Liver (tissue), 9 donors: ENCODE data around the gene ALG6. TPM values are rescaled to one million over a fixed set of nuclear protein-coding genes. Genes with fewer than 3 reads are reported as not detected.

Experiments
- DNase-seq: peaks from one replicate; pipeline ENCODE4 v3.0.0-alpha.2; 2017; ENCODE audit warnings: low spot score
- H3K27ac ChIP-seq, 2 donors: one replicate each; pipeline ENCODE4 v1.7.0; 2013; ENCODE audit warnings: inconsistent platforms in 2 of 2, low read length in 2 of 2, control low read depth in 1 of 2, low read depth in 1 of 2, mild to moderate bottlenecking in 1 of 2
- H3K27me3 ChIP-seq, 4 donors: one replicate each; pipeline versions ENCODE4 v1.6.1 to v1.7.0; 2013; ENCODE audit warnings: low read length in 3 of 4, inconsistent platforms in 1 of 4, mild to moderate bottlenecking in 1 of 4, moderate library complexity in 1 of 4; ENCODE audit not compliant: control insufficient read depth in 4 of 4, insufficient read depth in 4 of 4
- H3K36me3 ChIP-seq, 4 donors: one replicate each; pipeline versions ENCODE4 v1.6.1 to v1.7.0; 2013; ENCODE audit warnings: low read length in 3 of 4, mild to moderate bottlenecking in 3 of 4, low read depth in 1 of 4, moderate library complexity in 1 of 4; ENCODE audit not compliant: control insufficient read depth in 4 of 4, insufficient read depth in 3 of 4
- H3K4me1 ChIP-seq, 4 donors: one replicate each; pipeline versions ENCODE4 v1.6.1 to v1.7.0; 2013; ENCODE audit warnings: low read length in 3 of 4, mild to moderate bottlenecking in 3 of 4, moderate library complexity in 1 of 4; ENCODE audit not compliant: control insufficient read depth in 4 of 4, insufficient read depth in 4 of 4
- H3K4me3 ChIP-seq, 3 donors: one replicate each; pipeline versions ENCODE4 v1.6.1 to v1.7.0; 2013; ENCODE audit warnings: low read length in 3 of 3, control low read depth in 1 of 3, low read depth in 1 of 3, mild to moderate bottlenecking in 1 of 3
- H3K9ac ChIP-seq, 2 donors: one replicate each; pipeline ENCODE4 v1.7.0; 2013; ENCODE audit warnings: low read length in 2 of 2, mild to moderate bottlenecking in 2 of 2, moderate library complexity in 2 of 2, control low read depth in 1 of 2, low read depth in 1 of 2
- H3K9me3 ChIP-seq, 4 donors: one replicate each; pipeline versions ENCODE4 v1.6.1 to v1.7.0; 2013; ENCODE audit warnings: low read length in 3 of 4; ENCODE audit not compliant: control insufficient read depth in 4 of 4
- ATF3 ChIP-seq: IDR thresholded peaks from 2 replicates; pipeline ENCODE4 v1.6.1; 2016; ENCODE audit warnings: antibody characterized with exemption
- CTCF ChIP-seq: fragments of 150-350 bp; IDR thresholded peaks from 2 replicates; pipeline ENCODE4 v1.5.1; 2017; ENCODE audit warnings: improper control_type of control experiment, low read depth, low read length; ENCODE audit not compliant: missing input control
- EGR1 ChIP-seq, 2 donors: IDR thresholded peaks; 2 replicates each; pipeline ENCODE4 v1.6.1; 2016 to 2018; ENCODE audit warnings: antibody characterized with exemption in 2 of 2, low read depth in 2 of 2
- FOXA1 ChIP-seq: IDR thresholded peaks from 2 replicates; pipeline ENCODE4 v1.6.1; 2016; ENCODE audit warnings: antibody characterized with exemption
- FOXA2 ChIP-seq: IDR thresholded peaks from 2 replicates; pipeline ENCODE4 v1.6.1; 2016; ENCODE audit warnings: antibody characterized with exemption
- GABPA ChIP-seq, 2 donors: IDR thresholded peaks in 1 of 2; conservative IDR thresholded peaks in 1 of 2; 2 replicates each; pipeline ENCODE4 v1.6.1; 2016; ENCODE audit warnings: antibody characterized with exemption in 2 of 2, mild to moderate bottlenecking in 1 of 2, moderate library complexity in 1 of 2
- HNF4A ChIP-seq, 2 donors: conservative IDR thresholded peaks; 2 replicates each; pipeline ENCODE4 v1.6.1; 2016; ENCODE audit warnings: antibody characterized with exemption in 2 of 2, mild to moderate bottlenecking in 2 of 2
- HNF4G ChIP-seq: IDR thresholded peaks from 2 replicates; pipeline ENCODE4 v1.6.1; 2016; ENCODE audit warnings: antibody characterized with exemption
- JUND ChIP-seq, 2 donors: IDR thresholded peaks; 2 replicates each; pipeline ENCODE4 v1.6.1; 2016; ENCODE audit warnings: antibody characterized with exemption in 2 of 2
- MAX ChIP-seq: IDR thresholded peaks from 2 replicates; pipeline ENCODE4 v1.6.1; 2016; ENCODE audit warnings: antibody characterized with exemption
- NR2F2 ChIP-seq: IDR thresholded peaks from 2 replicates; pipeline ENCODE4 v1.6.1; 2016; ENCODE audit warnings: antibody characterized with exemption
- RAD21 ChIP-seq, 2 donors: IDR thresholded peaks; 2 replicates each; pipeline ENCODE4 v1.6.1; 2016; ENCODE audit warnings: antibody characterized with exemption in 2 of 2, mild to moderate bottlenecking in 2 of 2
- RXRA ChIP-seq, 2 donors: IDR thresholded peaks; 2 replicates each; pipeline ENCODE4 v1.6.1; 2017 to 2018; ENCODE audit warnings: antibody characterized with exemption in 2 of 2, mild to moderate bottlenecking in 1 of 2
- SP1 ChIP-seq: IDR thresholded peaks from 2 replicates; pipeline ENCODE4 v1.6.1; 2018; ENCODE audit warnings: antibody characterized with exemption, mild to moderate bottlenecking
- TAF1 ChIP-seq: conservative IDR thresholded peaks from 2 replicates; pipeline ENCODE4 v1.6.1; 2016; ENCODE audit warnings: antibody characterized with exemption, mild to moderate bottlenecking
- YY1 ChIP-seq: IDR thresholded peaks from 2 replicates; pipeline ENCODE4 v1.6.1; 2016; ENCODE audit warnings: antibody characterized with exemption, mild to moderate bottlenecking
- ZBTB33 ChIP-seq: IDR thresholded peaks from 2 replicates; pipeline ENCODE4 v1.6.1; 2016; ENCODE audit warnings: antibody characterized with exemption
- WGBS: extraction: QIAGEN DNeasy Blood & Tissue Kit; methylation state at CpG from one replicate; pipeline ENCODE4 v1.1.7; 2013; 5-methylcytosine and 5-hydroxymethylcytosine counted together
- polyA plus RNA-seq, 2 donors: library from polyadenylated mRNA; stranded (reverse) in 1 of 2; unstranded in 1 of 2; fragments of 200-250 nt in 1 of 2; fragments of >200 nt in 1 of 2; fragmentation: Nextera tagmentation in 1 of 2; extraction: Ambion mirVana in 1 of 2; gene quantifications; one replicate each; pipeline versions ENCODE4 v1.2.1 to v1.2.3, GENCODE V29; 2013 to 2015
- total RNA-seq, 2 donors: library from RNA; depleted of rRNA; stranded (reverse); fragments of >200 nt; gene quantifications; one replicate each; pipeline ENCODE4 v1.2.3, GENCODE V29; 2014
- TF ChIP-seq, protein P1 (sequence below): IDR thresholded peaks from 2 replicates; pipeline ENCODE4 v1.6.1; 2016; ENCODE audit warnings: antibody characterized with exemption, mild to moderate bottlenecking
- donor health status: healthy.
- donor health status: healthy.
- donor health status: healthy.
- donor health status: healthy.
- donor health status: healthy.

The ALG6 gene
- total and polyA plus RNA-seq, 4 donors, result 4.6 to 13.2 (median 6.6) TPM

DNA sequence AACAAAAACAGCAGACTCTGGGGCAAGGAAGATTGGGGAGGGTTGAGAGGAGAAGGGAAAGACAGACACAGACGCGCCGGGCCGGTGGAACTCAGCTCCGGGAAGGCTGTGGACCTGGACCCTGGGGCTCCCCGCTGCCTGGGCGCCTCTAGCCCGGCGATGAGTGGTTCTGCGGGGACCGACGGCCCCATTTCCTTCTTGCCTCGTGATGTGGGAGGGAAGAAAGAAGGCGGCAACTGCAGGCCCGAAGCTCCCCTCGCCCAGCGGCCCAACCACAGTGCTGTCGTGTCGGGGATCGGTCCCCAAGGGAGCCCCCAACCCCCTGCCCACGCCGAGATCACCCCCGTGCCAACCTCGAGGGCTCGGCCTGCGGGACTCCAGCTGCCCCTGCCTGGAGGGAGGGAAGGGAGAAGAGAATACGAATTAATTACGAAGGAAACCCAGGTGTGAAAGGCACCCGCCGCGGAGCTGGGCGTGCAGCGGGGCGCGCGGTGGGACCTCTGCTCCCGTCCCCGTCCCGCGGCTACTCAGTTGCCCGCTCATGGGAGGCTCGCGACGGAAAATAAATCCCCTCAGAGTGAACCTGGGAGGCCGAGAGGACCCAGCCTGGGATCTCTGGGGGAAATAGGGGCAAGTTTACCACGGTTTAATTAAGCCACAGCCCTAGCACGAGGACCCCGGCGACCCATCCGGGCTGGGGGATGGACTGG, 37.7 kb upstream of the ALG6 start:
- Histone ChIP-seq H3K36me3 (no peaks in the 10 kb centered on the region), H3K9me3 (peaks cover 0 to 2% (median 0%) of the 10 kb centered on the region in 4 donors), H3K4me3 (no peak overlapping the region), H3K27me3 (peaks cover 4 to 46% (median 23%) of the 10 kb centered on the region in 4 donors), H3K27ac (no peak overlapping the region), H3K9ac (no peak overlapping the region), H3K4me1 (peaks cover 0 to 7% (median 0%) of the 10 kb centered on the region in 4 donors)
- TF ChIP-seq RXRA (IDR thresholded peaks at IDR 0.05) (no peak), ZBTB33 (no peak), GABPA (IDR thresholded peaks at IDR 0.05 in 1 of 2, conservative IDR thresholded peaks at IDR 0.05 in 1 of 2) (no peak), SP1 (no peak), EGR1 (IDR thresholded peaks at IDR 0.05; ENCODE audit: low read depth in 2 of 2) (no peak), MAX (no peak), CTCF (no peak), HNF4G (no peak), NR2F2 (no peak), RAD21 (IDR thresholded peaks at IDR 0.05) (no peak), HNF4A (conservative IDR thresholded peaks at IDR 0.05) (no peak), TAF1 (no peak), FOXA2 (no peak), YY1 (no peak), FOXA1 (no peak), ATF3 (no peak), JUND (IDR thresholded peaks at IDR 0.05) (no peak)
- TF ChIP-seq, protein P1, sequence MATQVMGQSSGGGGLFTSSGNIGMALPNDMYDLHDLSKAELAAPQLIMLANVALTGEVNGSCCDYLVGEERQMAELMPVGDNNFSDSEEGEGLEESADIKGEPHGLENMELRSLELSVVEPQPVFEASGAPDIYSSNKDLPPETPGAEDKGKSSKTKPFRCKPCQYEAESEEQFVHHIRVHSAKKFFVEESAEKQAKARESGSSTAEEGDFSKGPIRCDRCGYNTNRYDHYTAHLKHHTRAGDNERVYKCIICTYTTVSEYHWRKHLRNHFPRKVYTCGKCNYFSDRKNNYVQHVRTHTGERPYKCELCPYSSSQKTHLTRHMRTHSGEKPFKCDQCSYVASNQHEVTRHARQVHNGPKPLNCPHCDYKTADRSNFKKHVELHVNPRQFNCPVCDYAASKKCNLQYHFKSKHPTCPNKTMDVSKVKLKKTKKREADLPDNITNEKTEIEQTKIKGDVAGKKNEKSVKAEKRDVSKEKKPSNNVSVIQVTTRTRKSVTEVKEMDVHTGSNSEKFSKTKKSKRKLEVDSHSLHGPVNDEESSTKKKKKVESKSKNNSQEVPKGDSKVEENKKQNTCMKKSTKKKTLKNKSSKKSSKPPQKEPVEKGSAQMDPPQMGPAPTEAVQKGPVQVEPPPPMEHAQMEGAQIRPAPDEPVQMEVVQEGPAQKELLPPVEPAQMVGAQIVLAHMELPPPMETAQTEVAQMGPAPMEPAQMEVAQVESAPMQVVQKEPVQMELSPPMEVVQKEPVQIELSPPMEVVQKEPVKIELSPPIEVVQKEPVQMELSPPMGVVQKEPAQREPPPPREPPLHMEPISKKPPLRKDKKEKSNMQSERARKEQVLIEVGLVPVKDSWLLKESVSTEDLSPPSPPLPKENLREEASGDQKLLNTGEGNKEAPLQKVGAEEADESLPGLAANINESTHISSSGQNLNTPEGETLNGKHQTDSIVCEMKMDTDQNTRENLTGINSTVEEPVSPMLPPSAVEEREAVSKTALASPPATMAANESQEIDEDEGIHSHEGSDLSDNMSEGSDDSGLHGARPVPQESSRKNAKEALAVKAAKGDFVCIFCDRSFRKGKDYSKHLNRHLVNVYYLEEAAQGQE, result no peak
- DNase-seq, result no peak
- 6% methylated on average over 50 of the region's 50 CpGs for WGBS
